ENCODE results near the gene RAMACL. TPM values are rescaled to one million over a fixed set of nuclear protein-coding genes. Genes with fewer than 3 reads are reported as not detected.
A peak's percentile ranks its signal among the peaks of the same experiment; 100 is the strongest.
"Not testable (repeated sequence)": the region's sequence is repeated elsewhere in the genome, so short reads cannot be mapped to it uniquely, and the experiment has no call there.

RAMACL gene
- total RNA-seq: under 1 TPM; 0.52 to 0.89 TPM

- H3K4me3 Mint-ChIP-seq: no peak within 1 kb of the TSS
- intact Hi-C loops (cut with micrococcal nuclease): loop anchor here (5.0 kb wide), 1 partner anchor 99 kb away; no protein-coding TSS in a partner anchor
- H3K36me3 Mint-ChIP-seq (ENCODE audit: low read depth): no peaks in the 10 kb centered on the region
- peak; percentile 59 for DNase-seq
- CTCF ChIA-PET: no interaction called here
- no peaks in the 10 kb centered on the region for H3K27me3 Mint-ChIP-seq (ENCODE audit: low read depth)
- no peaks in the 10 kb centered on the region for H3K9me3 Mint-ChIP-seq
- no peak within 1 kb of the TSS for H3K27ac Mint-ChIP-seq
- H3K4me1 Mint-ChIP-seq (ENCODE audit: low read depth): peaks cover 23% of the 10 kb centered on the region
Measured at GRCh38 chr6:166586424-166587156, at the start of gene RAMACL. Gene RAMACL (minus strand): TSS chr6:166586678. CDS start chr6:166586477, 201 bp downstream.

DNA sequence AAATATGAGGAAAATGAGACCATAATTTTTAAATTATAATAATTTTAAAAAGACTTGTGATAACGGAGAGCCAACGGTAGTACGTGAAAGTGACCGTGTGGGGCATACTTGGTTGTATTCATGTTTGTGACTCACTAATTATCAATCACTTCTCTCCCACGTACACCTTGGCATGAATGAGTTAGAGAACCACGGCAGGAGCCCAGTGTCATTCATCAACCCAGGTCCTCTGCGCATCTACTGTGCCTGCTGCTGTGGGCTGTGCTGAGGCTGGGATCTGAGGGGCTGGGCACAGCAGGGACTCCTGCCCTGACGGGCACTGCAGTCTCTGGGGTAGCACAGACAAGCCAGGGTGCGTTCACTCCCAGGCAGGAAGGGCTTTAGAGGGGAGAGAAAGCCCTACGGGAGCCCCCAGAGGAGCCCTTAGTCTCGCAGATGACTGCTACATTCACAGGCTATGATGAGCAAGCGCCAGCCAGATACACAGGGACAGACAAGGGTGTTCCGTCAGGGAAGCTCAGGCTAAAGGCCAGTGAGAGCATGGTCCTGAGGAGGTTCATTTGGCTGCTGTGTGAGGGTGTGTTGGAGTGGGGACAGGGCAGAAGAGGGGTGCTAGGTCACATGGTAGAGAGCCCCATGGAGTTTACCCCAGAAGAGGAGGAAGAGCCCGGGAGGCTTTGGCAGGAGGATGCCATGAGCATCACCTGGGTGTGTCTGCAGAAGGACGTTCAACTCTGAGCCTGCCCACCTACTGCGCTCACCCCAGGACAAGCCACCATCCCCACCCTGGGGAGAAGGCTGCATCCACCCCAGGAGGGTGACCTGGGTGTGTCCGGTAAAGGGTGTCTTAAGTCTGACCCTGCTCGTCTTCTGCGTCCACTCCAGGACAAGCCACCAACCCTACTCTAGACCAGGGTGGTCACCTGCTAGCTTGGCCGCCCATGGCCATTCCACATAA is 48.8 kb upstream of the RAMACL start:
- Mint-ChIP-seq H3K4me1 (ENCODE audit: low read depth) (peaks cover 6% of the 10 kb centered on the region), H3K27ac (no peak overlapping the region), H3K36me3 (ENCODE audit: low read depth) (no peaks in the 10 kb centered on the region), H3K27me3 (ENCODE audit: low read depth) (peaks cover 18% of the 10 kb centered on the region), H3K4me3 (no peak overlapping the region), H3K9me3 (no peaks in the 10 kb centered on the region)
- CTCF ChIA-PET: no interaction called here
- DNase-seq: no peak
- intact Hi-C loops (cut with micrococcal nuclease): no loop called here

- H3K36me3 Mint-ChIP-seq (ENCODE audit: low read depth); DNase-seq; intact Hi-C loops (cut with micrococcal nuclease); H3K4me1 Mint-ChIP-seq (ENCODE audit: low read depth); H3K27ac Mint-ChIP-seq; H3K9me3 Mint-ChIP-seq; CTCF ChIA-PET; H3K4me3 Mint-ChIP-seq: not testable (repeated sequence)
- H3K27me3 Mint-ChIP-seq (ENCODE audit: low read depth): peaks cover 20% of the 10 kb centered on the region
Measured at GRCh38 chr6:166634581-166634980, 48.1 kb upstream of the RAMACL start.

DNA sequence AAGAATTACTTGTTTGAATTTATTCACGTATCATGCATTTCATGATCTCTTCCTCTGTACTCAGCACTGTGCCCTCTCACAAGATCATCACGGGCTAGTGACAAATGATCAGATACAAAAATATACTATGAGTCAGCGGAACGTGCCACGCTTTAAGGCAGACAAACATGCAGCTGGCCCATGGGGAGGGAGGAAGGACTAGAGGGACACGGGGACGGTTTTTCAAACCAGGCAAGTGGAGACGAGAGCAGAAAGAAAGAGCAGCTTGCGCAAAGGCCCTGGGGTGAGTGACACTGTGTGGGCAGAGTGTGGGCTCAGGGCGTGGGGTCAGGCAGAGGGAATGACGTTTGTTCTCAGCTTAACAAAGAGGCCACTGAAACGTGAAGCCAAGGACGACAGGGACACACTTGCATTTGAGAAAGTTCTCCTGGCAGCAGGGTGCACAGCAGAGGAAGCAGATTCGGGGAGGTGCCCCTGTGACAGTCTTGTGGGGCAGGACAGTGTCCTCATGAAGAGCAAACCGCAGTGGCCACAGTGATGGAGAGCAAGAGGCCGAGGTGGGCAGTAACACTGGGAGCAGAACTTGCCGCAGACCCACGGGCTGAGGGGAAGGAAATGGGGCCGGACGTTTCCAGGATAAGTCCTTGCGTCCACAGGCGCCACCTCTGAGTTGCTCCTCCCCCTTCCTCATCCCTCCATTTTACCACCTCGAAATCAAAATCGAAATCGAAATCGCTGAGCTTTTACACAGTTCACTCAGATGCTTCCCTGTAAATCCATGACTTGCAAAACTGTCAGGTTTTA is 47.5 kb upstream of the RAMACL start:
- no peaks in the 10 kb centered on the region for H3K36me3 Mint-ChIP-seq (ENCODE audit: low read depth)
- CTCF ChIA-PET: interaction anchor here (0.6 kb wide), 1 partner anchor 381 kb away, joined by 4 read pairs; no protein-coding TSS in a partner anchor
- H3K27me3 Mint-ChIP-seq (ENCODE audit: low read depth): peaks cover 20% of the 10 kb centered on the region
- intact Hi-C loops (cut with micrococcal nuclease): no loop called here
- H3K4me1 Mint-ChIP-seq (ENCODE audit: low read depth): peaks cover 2% of the 10 kb centered on the region
- DNase-seq: no peak
- H3K9me3 Mint-ChIP-seq: no peaks in the 10 kb centered on the region
- no peak overlapping the region for H3K4me3 Mint-ChIP-seq
- H3K27ac Mint-ChIP-seq: no peak overlapping the region

DNA sequence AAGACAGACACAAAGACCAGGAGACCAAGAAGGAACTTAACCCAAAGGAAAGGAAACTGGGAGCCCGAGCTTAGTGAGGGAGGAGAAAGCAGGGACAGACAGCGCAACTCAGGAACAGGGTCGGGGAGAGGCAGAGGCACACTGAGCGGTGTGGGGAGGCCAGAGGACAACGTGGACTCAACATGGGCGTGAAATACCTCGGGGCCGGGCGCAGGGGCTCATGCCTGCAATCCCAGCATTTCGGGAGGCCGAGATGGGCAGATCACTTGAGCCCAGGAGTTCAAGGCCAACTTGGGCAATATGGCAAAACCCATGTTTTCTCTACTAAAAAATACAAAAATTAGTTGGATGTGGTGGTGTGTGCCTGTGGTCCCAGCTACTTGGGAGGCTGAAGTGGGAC is 46.3 kb upstream of the RAMACL start:
- CTCF ChIA-PET: no interaction called here
- Mint-ChIP-seq H3K36me3 (ENCODE audit: low read depth) (no peaks in the 10 kb centered on the region), H3K4me3 (no peak overlapping the region), H3K4me1 (ENCODE audit: low read depth) (peaks cover 7% of the 10 kb centered on the region), H3K9me3 (no peaks in the 10 kb centered on the region), H3K27ac (no peak overlapping the region), H3K27me3 (ENCODE audit: low read depth) (peaks cover 20% of the 10 kb centered on the region)
- intact Hi-C loops (cut with micrococcal nuclease): no loop called here
- no peak for DNase-seq

DNA sequence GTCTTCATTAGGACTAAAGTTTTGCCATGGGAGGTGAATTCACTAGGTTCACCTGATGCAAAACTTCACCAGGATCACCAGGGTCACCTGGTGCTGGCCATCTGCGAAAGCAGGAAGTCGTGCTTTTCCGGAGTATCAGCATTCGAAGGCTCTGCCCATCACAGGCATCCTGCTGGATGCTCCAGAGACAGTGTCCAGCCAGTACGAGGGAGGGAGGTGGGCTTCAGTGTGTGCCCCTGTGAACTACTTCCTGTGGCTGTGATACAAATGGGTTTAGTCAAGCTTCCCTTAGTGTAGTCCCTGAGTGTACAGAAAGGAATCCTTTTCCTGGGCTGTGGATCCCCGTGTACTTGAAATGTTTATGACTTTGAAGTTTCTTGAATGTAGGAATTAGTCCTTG is 44.0 kb upstream of the RAMACL start:
- intact Hi-C loops (cut with micrococcal nuclease): no loop called here
- peaks cover 13% of the 10 kb centered on the region for H3K4me1 Mint-ChIP-seq (ENCODE audit: low read depth)
- no peak overlapping the region for H3K27ac Mint-ChIP-seq
- H3K4me3 Mint-ChIP-seq: no peak overlapping the region
- CTCF ChIA-PET: no interaction called here
- no peaks in the 10 kb centered on the region for H3K9me3 Mint-ChIP-seq
- no peak for DNase-seq
- no peaks in the 10 kb centered on the region for H3K36me3 Mint-ChIP-seq (ENCODE audit: low read depth)
- peaks cover 19% of the 10 kb centered on the region for H3K27me3 Mint-ChIP-seq (ENCODE audit: low read depth)

DNA sequence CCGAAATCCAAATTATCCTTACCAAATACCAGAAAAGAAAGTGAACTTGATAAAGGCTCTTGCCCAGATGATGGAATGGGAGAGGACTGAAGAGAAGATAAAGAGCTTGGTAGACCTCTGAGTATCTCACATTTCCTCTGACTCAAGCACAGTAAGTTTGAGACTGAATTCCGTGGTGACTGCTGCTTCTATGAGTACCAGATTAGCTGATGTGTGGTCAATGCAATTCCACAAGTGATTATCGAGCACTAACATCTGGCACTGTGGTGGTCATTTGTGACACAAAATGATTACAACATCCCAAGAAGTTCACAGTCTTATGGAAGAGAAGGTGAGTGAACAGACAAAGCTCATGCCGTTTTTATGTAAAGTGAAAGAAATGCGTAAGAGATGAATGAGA is 43.1 kb upstream of the RAMACL start:
- H3K4me1 Mint-ChIP-seq (ENCODE audit: low read depth): peaks cover 14% of the 10 kb centered on the region
- no peak for DNase-seq
- H3K36me3 Mint-ChIP-seq (ENCODE audit: low read depth): no peaks in the 10 kb centered on the region
- H3K4me3 Mint-ChIP-seq: no peak overlapping the region
- no peaks in the 10 kb centered on the region for H3K9me3 Mint-ChIP-seq
- CTCF ChIA-PET: no interaction called here
- intact Hi-C loops (cut with micrococcal nuclease): loop anchor here (2.0 to 5.0 kb wide), 2 partner anchors 89 to 418 kb away; no protein-coding TSS in a partner anchor
- H3K27me3 Mint-ChIP-seq (ENCODE audit: low read depth): peaks cover 21% of the 10 kb centered on the region
- no peak overlapping the region for H3K27ac Mint-ChIP-seq

GRCh38 chr6:166627875-166628801 is 41.7 kb upstream of the RAMACL start:
- peak overlapping the region; percentile 89 for H3K4me3 Mint-ChIP-seq

GRCh38 chr6:166627033-166627874 is 40.8 kb upstream of the RAMACL start, which contains the start of gene RPS6KA2:
Gene RPS6KA2 (minus strand): TSS chr6:166627251. CDS start chr6:166627019, 232 bp downstream.
- Mint-ChIP-seq H3K27ac (peak within 1 kb of the TSS; percentile 68), H3K4me3 (peak within 1 kb of the TSS; percentile 89), H3K27me3 (ENCODE audit: low read depth) (peaks cover 26% of the 10 kb centered on the region), H3K4me1 (ENCODE audit: low read depth) (peaks cover 14% of the 10 kb centered on the region), H3K9me3 (no peaks in the 10 kb centered on the region), H3K36me3 (ENCODE audit: low read depth) (no peaks in the 10 kb centered on the region)
- CTCF ChIA-PET: interaction anchor here (0.5 to 1.6 kb wide), 4 partner anchors 15 to 306 kb away, joined by 3 to 4 read pairs (median 3); no protein-coding TSS in a partner anchor
- intact Hi-C loops (cut with micrococcal nuclease): loop anchor here (1.0 to 5.0 kb wide), 11 partner anchors 38 to 420 kb away; partner anchors contain the start of genes CEP43, RNASET2 and SFT2D1
- DNase-seq: peak; percentile 100

More at GRCh38 chr6:166627875-166628801, 41.7 kb upstream of the RAMACL start:
- intact Hi-C loops (cut with micrococcal nuclease): loop anchor here (1.0 to 5.0 kb wide), 12 partner anchors 39 to 419 kb away; partner anchors contain the start of genes CEP43, RNASET2 and SFT2D1
- DNase-seq: peak; percentile 70
- Mint-ChIP-seq H3K9me3 (no peaks in the 10 kb centered on the region), H3K36me3 (ENCODE audit: low read depth) (no peaks in the 10 kb centered on the region), H3K27me3 (ENCODE audit: low read depth) (peaks cover 26% of the 10 kb centered on the region), H3K27ac (no peak overlapping the region), H3K4me1 (ENCODE audit: low read depth) (peaks cover 14% of the 10 kb centered on the region)
- CTCF ChIA-PET: interaction anchor here (0.9 to 1.6 kb wide), 2 partner anchors 17 to 227 kb away, joined by 3 to 4 read pairs; no protein-coding TSS in a partner anchor
